ENCODE data around the gene TSPAN19.
"Not testable (repeated sequence)": the region's sequence is repeated elsewhere in the genome, so short reads cannot be mapped to it uniquely, and the experiment has no call there.

Gene TSPAN19

DNA sequence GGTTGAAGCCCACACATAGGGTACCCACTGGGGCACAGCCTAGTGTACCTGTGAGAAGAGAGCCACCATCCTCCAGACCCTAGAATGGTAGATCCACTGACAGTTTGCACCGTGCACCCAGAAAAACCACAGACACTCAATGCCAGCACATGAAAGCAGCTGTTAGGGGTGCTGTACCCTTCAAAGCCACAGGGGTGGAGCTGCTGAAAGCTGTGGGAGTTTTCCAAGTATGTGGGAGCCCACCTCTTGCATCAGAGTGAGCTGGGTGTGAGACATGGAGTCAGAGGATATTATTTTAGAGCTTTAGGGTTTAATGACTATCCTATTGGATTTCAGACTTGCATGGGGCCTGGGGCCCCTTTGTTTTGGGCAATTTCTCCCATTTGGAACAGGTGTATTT is 30.5 kb downstream of the TSPAN19 start:
- H3K9me2 ChIP-seq (replicated peaks; ENCODE audit: control insufficient read depth, low read length), result no peaks in the 10 kb centered on the region
- H3F3A ChIP-seq (ENCODE audit: control insufficient read depth, insufficient read depth), result no peaks in the 10 kb centered on the region
- H3K27me3 ChIP-seq (ENCODE audit: control insufficient read depth, low read length), result no peaks in the 10 kb centered on the region
- H3K9me3 ChIP-seq (ENCODE audit: control insufficient read depth, insufficient read depth, low read length), result no peaks in the 10 kb centered on the region
- no peak overlapping the region for H3K4me3 ChIP-seq (ENCODE audit: low read length)
- no peak overlapping the region for H3K27ac ChIP-seq (ENCODE audit: low read depth, low read length)
- H3K36me3 ChIP-seq (ENCODE audit: control insufficient read depth, low read length), result no peaks in the 10 kb centered on the region
- H4K20me1 ChIP-seq (ENCODE audit: control insufficient read depth, insufficient read depth, low read depth, low read length), result no peaks in the 10 kb centered on the region
- H3K4me1 ChIP-seq (ENCODE audit: control insufficient read depth, low read length), result no peaks in the 10 kb centered on the region
- TF ChIP-seq, protein P1, sequence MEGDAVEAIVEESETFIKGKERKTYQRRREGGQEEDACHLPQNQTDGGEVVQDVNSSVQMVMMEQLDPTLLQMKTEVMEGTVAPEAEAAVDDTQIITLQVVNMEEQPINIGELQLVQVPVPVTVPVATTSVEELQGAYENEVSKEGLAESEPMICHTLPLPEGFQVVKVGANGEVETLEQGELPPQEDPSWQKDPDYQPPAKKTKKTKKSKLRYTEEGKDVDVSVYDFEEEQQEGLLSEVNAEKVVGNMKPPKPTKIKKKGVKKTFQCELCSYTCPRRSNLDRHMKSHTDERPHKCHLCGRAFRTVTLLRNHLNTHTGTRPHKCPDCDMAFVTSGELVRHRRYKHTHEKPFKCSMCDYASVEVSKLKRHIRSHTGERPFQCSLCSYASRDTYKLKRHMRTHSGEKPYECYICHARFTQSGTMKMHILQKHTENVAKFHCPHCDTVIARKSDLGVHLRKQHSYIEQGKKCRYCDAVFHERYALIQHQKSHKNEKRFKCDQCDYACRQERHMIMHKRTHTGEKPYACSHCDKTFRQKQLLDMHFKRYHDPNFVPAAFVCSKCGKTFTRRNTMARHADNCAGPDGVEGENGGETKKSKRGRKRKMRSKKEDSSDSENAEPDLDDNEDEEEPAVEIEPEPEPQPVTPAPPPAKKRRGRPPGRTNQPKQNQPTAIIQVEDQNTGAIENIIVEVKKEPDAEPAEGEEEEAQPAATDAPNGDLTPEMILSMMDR (IDR thresholded peaks at IDR 0.05; ENCODE audit: low read depth, low read length, poor library complexity, severe bottlenecking), result no peak
- no peak for TF ChIP-seq EZH2phosphoT487 (IDR thresholded peaks at IDR 0.05; ENCODE audit: borderline replicate concordance, low read length)
- H3K79me2 ChIP-seq (ENCODE audit: control insufficient read depth, low read length), result no peaks in the 10 kb centered on the region
- H3K4me2 ChIP-seq (ENCODE audit: low read length), result no peak overlapping the region

DNA sequence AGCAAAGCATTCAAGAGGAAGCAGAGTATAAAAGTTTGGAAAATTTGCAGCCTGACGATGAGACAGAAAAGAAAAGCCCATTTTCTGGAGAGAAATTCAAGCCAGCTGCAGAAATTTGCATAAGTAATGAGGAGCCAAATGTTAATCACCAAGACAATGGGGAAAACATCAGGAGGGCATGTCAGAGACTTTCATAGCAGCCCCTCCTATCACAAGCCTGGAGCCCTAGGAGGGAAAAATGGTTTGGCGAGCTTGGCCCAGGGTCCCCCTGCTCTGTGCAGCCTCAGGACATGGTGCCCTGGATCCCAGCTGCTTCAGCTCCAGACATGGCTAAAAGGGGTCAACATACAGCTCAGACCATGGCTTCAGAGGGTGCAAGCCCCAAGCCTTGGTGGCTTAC is 31.0 kb downstream of the TSPAN19 start:
- not testable (repeated sequence) for H3K9me2 ChIP-seq (replicated peaks; ENCODE audit: control insufficient read depth, low read length); H3K4me2 ChIP-seq (ENCODE audit: low read length)

DNA sequence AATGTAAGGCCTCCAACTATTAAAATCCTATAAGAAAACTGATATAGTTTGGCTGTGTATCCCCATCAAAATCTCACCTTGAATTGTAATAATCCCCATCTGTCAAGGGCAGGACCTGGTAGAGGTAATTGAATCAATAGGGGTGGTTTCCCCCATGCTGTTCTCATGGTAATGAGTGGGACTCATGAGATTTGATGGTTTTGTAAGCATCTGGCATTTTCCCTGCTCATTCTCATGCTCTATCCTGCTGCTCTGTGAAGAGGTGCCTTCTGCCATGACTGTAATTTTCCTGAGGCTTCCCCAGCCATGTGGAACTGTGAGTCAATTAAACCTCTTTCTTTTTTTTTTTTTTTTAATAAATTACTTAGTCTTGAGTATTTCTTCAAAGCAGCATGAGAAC is 31.9 kb downstream of the TSPAN19 start:
- no peaks in the 10 kb centered on the region for H3K79me2 ChIP-seq (ENCODE audit: control insufficient read depth, low read length)
- H3K9me3 ChIP-seq (ENCODE audit: control insufficient read depth, insufficient read depth, low read length), result no peaks in the 10 kb centered on the region
- H3K4me1 ChIP-seq (ENCODE audit: control insufficient read depth, low read length), result no peaks in the 10 kb centered on the region
- H3K4me3 ChIP-seq (ENCODE audit: low read length), result no peak overlapping the region
- no peaks in the 10 kb centered on the region for H3K36me3 ChIP-seq (ENCODE audit: control insufficient read depth, low read length)
- no peak overlapping the region for H3K4me2 ChIP-seq (ENCODE audit: low read length)
- no peaks in the 10 kb centered on the region for H4K20me1 ChIP-seq (ENCODE audit: control insufficient read depth, insufficient read depth, low read depth, low read length)
- H3K27ac ChIP-seq (ENCODE audit: low read depth, low read length), result no peak overlapping the region
- TF ChIP-seq, protein P1 (IDR thresholded peaks at IDR 0.05; ENCODE audit: low read depth, low read length, poor library complexity, severe bottlenecking), result no peak
- TF ChIP-seq EZH2phosphoT487 (IDR thresholded peaks at IDR 0.05; ENCODE audit: borderline replicate concordance, low read length), result no peak
- H3K9me2 ChIP-seq (replicated peaks; ENCODE audit: control insufficient read depth, low read length), result no peaks in the 10 kb centered on the region
- H3F3A ChIP-seq (ENCODE audit: control insufficient read depth, insufficient read depth), result no peaks in the 10 kb centered on the region
- no peaks in the 10 kb centered on the region for H3K27me3 ChIP-seq (ENCODE audit: control insufficient read depth, low read length)

More for the DNA sequence above, 31.0 kb downstream of the TSPAN19 start:
- H3K27me3 ChIP-seq (ENCODE audit: control insufficient read depth, low read length); H3F3A ChIP-seq (ENCODE audit: control insufficient read depth, insufficient read depth); H3K36me3 ChIP-seq (ENCODE audit: control insufficient read depth, low read length); H3K4me3 ChIP-seq (ENCODE audit: low read length); H4K20me1 ChIP-seq (ENCODE audit: control insufficient read depth, insufficient read depth, low read depth, low read length); H3K79me2 ChIP-seq (ENCODE audit: control insufficient read depth, low read length); H3K27ac ChIP-seq (ENCODE audit: low read depth, low read length); H3K4me1 ChIP-seq (ENCODE audit: control insufficient read depth, low read length); H3K9me3 ChIP-seq (ENCODE audit: control insufficient read depth, insufficient read depth, low read length): not testable (repeated sequence)

- Histone ChIP-seq H3K9me3 (ENCODE audit: control insufficient read depth, insufficient read depth, low read length) (no peaks in the 10 kb centered on the region), H3K27ac (ENCODE audit: low read depth, low read length) (no peak overlapping the region), H3K4me1 (ENCODE audit: control insufficient read depth, low read length) (no peaks in the 10 kb centered on the region), H3K4me3 (ENCODE audit: low read length) (no peak overlapping the region), H4K20me1 (ENCODE audit: control insufficient read depth, insufficient read depth, low read depth, low read length) (no peaks in the 10 kb centered on the region), H3K4me2 (ENCODE audit: low read length) (no peak overlapping the region), H3F3A (ENCODE audit: control insufficient read depth, insufficient read depth) (0 out of 2 replicates have a peak, but pooled peaks cover 2% of the 10 kb centered on the region), H3K36me3 (ENCODE audit: control insufficient read depth, low read length) (no peaks in the 10 kb centered on the region), H3K9me2 (replicated peaks; ENCODE audit: control insufficient read depth, low read length) (no peaks in the 10 kb centered on the region), H3K79me2 (ENCODE audit: control insufficient read depth, low read length) (no peaks in the 10 kb centered on the region), H3K27me3 (ENCODE audit: control insufficient read depth, low read length) (no peaks in the 10 kb centered on the region)
- TF ChIP-seq, protein P1 (IDR thresholded peaks at IDR 0.05; ENCODE audit: low read depth, low read length, poor library complexity, severe bottlenecking), result no peak
- TF ChIP-seq EZH2phosphoT487 (IDR thresholded peaks at IDR 0.05; ENCODE audit: borderline replicate concordance, low read length), result no peak
Observed at GRCh38 chr12:85002778-85003296, 33.2 kb downstream of the TSPAN19 start.

Measured in DOHH2 (cell line).